ENCODE data around the gene TRPV2.
"Not testable (repeated sequence)": the region's sequence is repeated elsewhere in the genome, so short reads cannot be mapped to it uniquely, and the experiment has no call there.

TRPV2 gene

GRCh38 chr17:16392491-16392890, 22.9 kb upstream of the TRPV2 start:
- not testable (repeated sequence) for H3K36me3 Mint-ChIP-seq; DNase-seq (ENCODE audit: low spot score in 2 of 2); ATAC-seq (ENCODE audit: low read depth); H3K4me3 Mint-ChIP-seq; H3K9me3 Mint-ChIP-seq; H3K4me1 Mint-ChIP-seq; H3K27ac Mint-ChIP-seq; H3K27me3 Mint-ChIP-seq

GRCh38 chr17:16395887-16396286, 19.5 kb upstream of the TRPV2 start:
- H3K9me3 Mint-ChIP-seq; H3K4me3 Mint-ChIP-seq; H3K27me3 Mint-ChIP-seq; H3K4me1 Mint-ChIP-seq; H3K36me3 Mint-ChIP-seq; ATAC-seq (ENCODE audit: low read depth); H3K27ac Mint-ChIP-seq; DNase-seq (ENCODE audit: low spot score in 2 of 2): not testable (repeated sequence)

- not testable (repeated sequence) for H3K27ac Mint-ChIP-seq; H3K4me3 Mint-ChIP-seq; H3K36me3 Mint-ChIP-seq; H3K9me3 Mint-ChIP-seq; H3K4me1 Mint-ChIP-seq; DNase-seq (ENCODE audit: low spot score in 2 of 2); H3K27me3 Mint-ChIP-seq; ATAC-seq (ENCODE audit: low read depth)
These were observed 18.7 kb upstream of the TRPV2 start for GRCh38 chr17:16396693-16397092.

- Mint-ChIP-seq H3K4me1 (peaks cover 10% of the 10 kb centered on the region), H3K27ac (peak overlapping the region; percentile 66), H3K4me3 (peak overlapping the region; percentile 62), H3K36me3 (no peaks in the 10 kb centered on the region), H3K9me3 (no peaks in the 10 kb centered on the region), H3K27me3 (no peaks in the 10 kb centered on the region)
- DNase-seq (ENCODE audit: low spot score in 2 of 2) (no peak), ATAC-seq (ENCODE audit: low read depth) (peak; percentile 99)
These were observed 16.8 kb upstream of the TRPV2 start for GRCh38 chr17:16398270-16399267.

GRCh38 chr17:16403847-16404246, 11.5 kb upstream of the TRPV2 start:
- not testable (repeated sequence) for H3K4me3 Mint-ChIP-seq; DNase-seq (ENCODE audit: low spot score in 2 of 2); H3K27me3 Mint-ChIP-seq; H3K27ac Mint-ChIP-seq; H3K36me3 Mint-ChIP-seq; H3K9me3 Mint-ChIP-seq; ATAC-seq (ENCODE audit: low read depth)
- peaks cover 15% of the 10 kb centered on the region for H3K4me1 Mint-ChIP-seq

- ATAC-seq (ENCODE audit: low read depth) = no peak
- Mint-ChIP-seq H3K4me1 (peaks cover 13% of the 10 kb centered on the region), H3K27ac (peak overlapping the region; percentile 76), H3K9me3 (no peaks in the 10 kb centered on the region), H3K36me3 (peaks cover 2% of the 10 kb centered on the region), H3K4me3 (peak overlapping the region; percentile 69), H3K27me3 (peaks cover 8% of the 10 kb centered on the region)
- DNase-seq (ENCODE audit: low spot score in 2 of 2) = no peak
These were observed 8.4 kb upstream of the TRPV2 start for GRCh38 chr17:16406742-16407674.

GRCh38 chr17:16407911-16408588, 7.3 kb upstream of the TRPV2 start:
- Mint-ChIP-seq H3K27me3 (peaks cover 8% of the 10 kb centered on the region), H3K4me1 (peaks cover 13% of the 10 kb centered on the region), H3K36me3 (peaks cover 3% of the 10 kb centered on the region), H3K27ac (no peak overlapping the region), H3K4me3 (peak overlapping the region; percentile 51), H3K9me3 (no peaks in the 10 kb centered on the region)
- ATAC-seq (ENCODE audit: low read depth) (peak; percentile 91), DNase-seq (ENCODE audit: low spot score in 2 of 2) (peak; percentile 60 to 61)

- H3K27ac Mint-ChIP-seq = peak overlapping the region; percentile 92
- no peaks in the 10 kb centered on the region for H3K9me3 Mint-ChIP-seq
- no peak for DNase-seq (ENCODE audit: low spot score in 2 of 2)
- peaks cover 28% of the 10 kb centered on the region for H3K4me1 Mint-ChIP-seq
- H3K4me3 Mint-ChIP-seq = peak overlapping the region; percentile 5
- ATAC-seq (ENCODE audit: low read depth) = no peak
- peaks cover 10% of the 10 kb centered on the region for H3K36me3 Mint-ChIP-seq
- no peaks in the 10 kb centered on the region for H3K27me3 Mint-ChIP-seq
These were observed 2.0 kb downstream of the TRPV2 start for GRCh38 chr17:16417399-16417798.

GRCh38 chr17:16417896-16418684, 2.7 kb downstream of the TRPV2 start:
- H3K36me3 Mint-ChIP-seq = peaks cover 11% of the 10 kb centered on the region
- H3K4me1 Mint-ChIP-seq = peaks cover 28% of the 10 kb centered on the region
- peak overlapping the region; percentile 29 for H3K4me3 Mint-ChIP-seq
- DNase-seq (ENCODE audit: low spot score in 2 of 2) = no peak
- ATAC-seq (ENCODE audit: low read depth) = no peak
- H3K9me3 Mint-ChIP-seq = no peaks in the 10 kb centered on the region
- H3K27me3 Mint-ChIP-seq = no peaks in the 10 kb centered on the region
- H3K27ac Mint-ChIP-seq = no peak overlapping the region

- no peaks in the 10 kb centered on the region for H3K9me3 Mint-ChIP-seq
- no peaks in the 10 kb centered on the region for H3K27me3 Mint-ChIP-seq
- ATAC-seq (ENCODE audit: low read depth) (no peak), DNase-seq (ENCODE audit: low spot score in 2 of 2) (no peak)
- H3K27ac Mint-ChIP-seq = no peak overlapping the region
- H3K4me1 Mint-ChIP-seq = peaks cover 28% of the 10 kb centered on the region
- no peak overlapping the region for H3K4me3 Mint-ChIP-seq
- H3K36me3 Mint-ChIP-seq = peaks cover 10% of the 10 kb centered on the region
These were observed 3.3 kb downstream of the TRPV2 start for GRCh38 chr17:16418685-16419068.

GRCh38 chr17:16419074-16419928, 3.9 kb downstream of the TRPV2 start:
- Mint-ChIP-seq H3K4me1 (peaks cover 26% of the 10 kb centered on the region), H3K27ac (peak overlapping the region; percentile 62), H3K36me3 (peaks cover 8% of the 10 kb centered on the region), H3K9me3 (no peaks in the 10 kb centered on the region), H3K27me3 (no peaks in the 10 kb centered on the region), H3K4me3 (peak overlapping the region; percentile 47)
- DNase-seq (ENCODE audit: low spot score in 2 of 2) (no peak), ATAC-seq (ENCODE audit: low read depth) (peak; percentile 16)

GRCh38 chr17:16419929-16420271, 4.5 kb downstream of the TRPV2 start:
- H3K4me3 Mint-ChIP-seq = no peak overlapping the region
- ATAC-seq (ENCODE audit: low read depth) = no peak
- DNase-seq (ENCODE audit: low spot score in 2 of 2) = no peak
- H3K4me1 Mint-ChIP-seq = peaks cover 22% of the 10 kb centered on the region
- no peaks in the 10 kb centered on the region for H3K27me3 Mint-ChIP-seq
- H3K9me3 Mint-ChIP-seq = no peaks in the 10 kb centered on the region
- H3K36me3 Mint-ChIP-seq = peaks cover 8% of the 10 kb centered on the region
- no peak overlapping the region for H3K27ac Mint-ChIP-seq

Data from memory B cell (primary cell).